Measurements from ENCODE around the gene EIF3L.

DNA sequence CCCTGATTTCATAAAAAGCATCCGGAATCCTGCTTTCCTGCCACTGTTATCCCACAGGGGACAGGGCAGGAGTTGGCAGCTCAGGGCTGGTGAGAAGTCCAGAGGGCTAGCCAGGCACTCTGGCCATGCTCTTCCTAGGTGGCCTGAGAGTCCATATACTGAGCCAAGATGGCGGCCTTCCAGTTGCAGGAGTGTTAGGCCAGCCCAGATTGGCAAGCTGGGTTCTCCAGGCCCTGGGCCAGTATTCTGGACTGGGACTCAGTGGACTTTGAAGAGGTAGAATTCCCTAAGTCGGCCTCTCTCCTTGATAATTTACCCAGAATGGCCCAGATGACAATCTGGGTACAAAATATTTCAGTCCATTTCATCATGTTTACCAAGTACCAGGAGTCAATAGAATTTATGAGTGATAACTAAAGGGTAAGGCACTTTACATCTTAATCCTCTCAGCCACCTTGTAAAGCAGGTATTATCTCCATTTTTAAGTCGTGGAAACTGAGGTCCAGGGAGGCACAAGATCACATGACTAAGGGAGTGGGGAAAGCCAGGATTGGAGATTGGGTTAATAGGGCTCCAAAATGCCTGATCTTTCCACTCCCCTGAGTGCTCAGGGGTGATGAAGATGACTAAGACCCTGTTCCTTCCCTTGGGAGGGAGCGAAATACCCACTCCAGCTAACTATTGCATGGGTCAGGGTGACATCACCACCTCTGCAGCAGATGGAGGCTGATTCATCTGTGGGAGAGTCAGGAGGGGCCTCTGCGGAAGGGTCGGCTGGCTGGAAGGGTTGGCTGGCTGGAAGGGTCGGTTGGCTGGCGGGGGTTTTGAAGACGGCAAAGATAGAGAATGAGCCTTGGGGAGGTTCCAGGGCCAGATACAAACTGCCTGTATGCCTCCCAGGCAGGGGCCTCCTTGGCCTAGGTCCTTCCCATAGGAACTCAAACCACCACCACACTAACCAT, 55.6 kb downstream of the EIF3L start:
- TF ChIP-seq POLR2A (IDR thresholded peaks at IDR 0.05; ENCODE audit: control extremely low read depth in 1 of 2, low read depth in 2 of 2, low read length in 2 of 2) (no peak), RAD21 (IDR thresholded peaks at IDR 0.05 in 1 of 2, conservative IDR thresholded peaks at IDR 0.05 in 1 of 2; ENCODE audit: low read depth in 2 of 2, low read length in 2 of 2) (no peak), KDM4A (IDR thresholded peaks at IDR 0.05; ENCODE audit: low read depth, low read length, severe bottlenecking) (no peak), POLR2AphosphoS5 (IDR thresholded peaks at IDR 0.05; ENCODE audit: low read depth, low read length) (no peak), CREB1 (IDR thresholded peaks at IDR 0.05) (no peak), TAF1 (IDR thresholded peaks at IDR 0.05; ENCODE audit: low read depth, low read length) (no peak), CTCF (IDR thresholded peaks at IDR 0.05; ENCODE audit: control extremely low read depth in 1 of 3, insufficient read depth in 1 of 3, low read depth in 1 of 3, low read length in 3 of 3) (no peak), EP300 (IDR thresholded peaks at IDR 0.05; ENCODE audit: borderline replicate concordance in 1 of 2, low read depth in 2 of 2, low read length in 2 of 2) (no peak)
- TF ChIP-seq, protein P1, sequence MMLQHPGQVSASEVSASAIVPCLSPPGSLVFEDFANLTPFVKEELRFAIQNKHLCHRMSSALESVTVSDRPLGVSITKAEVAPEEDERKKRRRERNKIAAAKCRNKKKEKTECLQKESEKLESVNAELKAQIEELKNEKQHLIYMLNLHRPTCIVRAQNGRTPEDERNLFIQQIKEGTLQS (IDR thresholded peaks at IDR 0.05; ENCODE audit: insufficient read depth, low read depth, low read length) = no peak
